Endodermal cell (in vitro differentiated cells): ENCODE results near the gene DZANK1. TPM values are rescaled to one million over a fixed set of nuclear protein-coding genes. Genes with fewer than 3 reads are reported as not detected.

ENCODE experiments used
- DNase-seq: peaks from one replicate; pipeline ENCODE4 v3.0.0-alpha.2; 2017
- H3K27ac ChIP-seq: 2 replicates; pipeline ENCODE4 v1.5.1; 2013; ENCODE audit warnings: mild to moderate bottlenecking, low read depth, low read length, moderate library complexity
- H3K27me3 ChIP-seq: 2 replicates; pipeline ENCODE4 v1.6.1; 2013; ENCODE audit warnings: mild to moderate bottlenecking, low read length, moderate library complexity; ENCODE audit not compliant: insufficient read depth, control insufficient read depth, poor library complexity, severe bottlenecking
- H3K36me3 ChIP-seq: 2 replicates; pipeline ENCODE4 v1.7.0; 2013; ENCODE audit warnings: mild to moderate bottlenecking, low read length, moderate library complexity; ENCODE audit not compliant: control insufficient read depth, insufficient read depth
- H3K4me1 ChIP-seq: one replicate; pipeline ENCODE4 v1.7.0; 2013; ENCODE audit warnings: low read length; ENCODE audit not compliant: control insufficient read depth, insufficient read depth
- H3K4me3 ChIP-seq: 2 replicates; pipeline ENCODE4 v1.5.1; 2013; ENCODE audit warnings: mild to moderate bottlenecking, low read length, moderate library complexity
- H3K9ac ChIP-seq: 2 replicates; pipeline ENCODE4 v1.6.1; 2013; ENCODE audit warnings: mild to moderate bottlenecking, low read length, moderate library complexity; ENCODE audit not compliant: poor library complexity, severe bottlenecking; ENCODE audit errors: extremely low read depth
- H3K9me3 ChIP-seq: 2 replicates; pipeline ENCODE4 v1.6.1; 2013; ENCODE audit warnings: mild to moderate bottlenecking, low read length, moderate library complexity; ENCODE audit not compliant: control insufficient read depth
- H3K27ac Mint-ChIP-seq: 2 replicates; pipeline ENCODE4 v1.8.0; 2020; ENCODE audit warnings: mixed read lengths
- H3K27me3 Mint-ChIP-seq: 2 replicates; pipeline ENCODE4 v1.8.0; 2021; ENCODE audit warnings: mild to moderate bottlenecking, mixed read lengths; ENCODE audit not compliant: insufficient read depth
- H3K36me3 Mint-ChIP-seq: 2 replicates; pipeline ENCODE4 v1.8.0; 2020; ENCODE audit warnings: low read depth, mixed read lengths
- H3K4me1 Mint-ChIP-seq: 2 replicates; pipeline ENCODE4 v1.8.0; 2020; ENCODE audit warnings: mixed read lengths
- H3K4me3 Mint-ChIP-seq: 2 replicates; pipeline ENCODE4 v1.8.0; 2020; ENCODE audit warnings: mild to moderate bottlenecking, moderate library complexity, mixed read lengths
- H3K9me3 Mint-ChIP-seq: 2 replicates; pipeline ENCODE4 v1.8.0; 2020; ENCODE audit warnings: mild to moderate bottlenecking, mixed read lengths
- WGBS, 2 experiments: methylation state at CpG; one replicate each; pipeline versions ENCODE4 v1.1.5 to v1.1.7; 2013; ENCODE audit warnings: missing lambda C conversion rate in 2 of 2, mixed read lengths in 1 of 2; ENCODE audit not compliant: insufficient coverage in 1 of 2, insufficient read length in 1 of 2; 5-methylcytosine and 5-hydroxymethylcytosine counted together
- total RNA-seq, 2 donors: library from RNA; stranded (reverse); fragmentation: NEBNext Ultra II Directional in 1 of 2; extraction: Animal tissue kit (Norgen Biotek cat#: 25700) in 1 of 2; gene quantifications; 2 replicates in 1 of 2; 3 replicates in 1 of 2; pipeline ENCODE4 v1.2.1, GENCODE V29; 2021
- TF ChIP-seq, protein P1 (sequence below): fragments of 200-600 bp; sonication (generic); conservative IDR thresholded peaks from 2 replicates; pipeline ENCODE4 v1.5.0; 2021; ENCODE audit warnings: antibody characterized with exemption, mild to moderate bottlenecking

DZANK1 gene
- total RNA-seq, 2 donors from 2014 or later = 14.8 to 18.8 TPM

DNA sequence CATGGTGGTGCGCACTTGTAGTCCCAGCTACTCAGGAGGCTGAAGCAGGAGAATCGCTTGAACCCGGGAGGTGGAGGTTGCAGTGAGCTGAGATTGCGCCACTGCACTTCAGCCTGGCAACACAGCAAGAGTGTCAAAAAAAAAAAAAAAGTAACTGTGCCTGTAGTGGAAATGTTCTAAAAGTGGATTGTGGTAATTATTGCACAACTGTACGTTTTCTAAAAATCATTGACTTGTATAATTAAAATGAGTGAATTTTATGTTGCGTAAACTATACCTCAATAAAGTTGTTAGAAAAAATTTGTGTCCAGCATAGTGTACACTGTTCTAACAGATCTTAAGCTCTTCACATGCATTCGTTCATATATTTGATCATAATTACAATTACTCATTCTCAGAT lies 46.4 kb upstream of the DZANK1 start:
- Mint-ChIP-seq H3K27ac (no peak overlapping the region), H3K4me3 (no peak overlapping the region), H3K4me1 (peaks cover 7% of the 10 kb centered on the region), H3K36me3 (peaks cover 57% of the 10 kb centered on the region), H3K9me3 (no peaks in the 10 kb centered on the region), H3K27me3 (no peaks in the 10 kb centered on the region)
- Histone ChIP-seq H3K4me1 (no peaks in the 10 kb centered on the region), H3K36me3 (peaks cover 69% of the 10 kb centered on the region), H3K27ac (no peak overlapping the region), H3K9ac (no peak overlapping the region), H3K9me3 (no peaks in the 10 kb centered on the region), H3K27me3 (no peaks in the 10 kb centered on the region), H3K4me3 (no peak overlapping the region)
- TF ChIP-seq, protein P1, sequence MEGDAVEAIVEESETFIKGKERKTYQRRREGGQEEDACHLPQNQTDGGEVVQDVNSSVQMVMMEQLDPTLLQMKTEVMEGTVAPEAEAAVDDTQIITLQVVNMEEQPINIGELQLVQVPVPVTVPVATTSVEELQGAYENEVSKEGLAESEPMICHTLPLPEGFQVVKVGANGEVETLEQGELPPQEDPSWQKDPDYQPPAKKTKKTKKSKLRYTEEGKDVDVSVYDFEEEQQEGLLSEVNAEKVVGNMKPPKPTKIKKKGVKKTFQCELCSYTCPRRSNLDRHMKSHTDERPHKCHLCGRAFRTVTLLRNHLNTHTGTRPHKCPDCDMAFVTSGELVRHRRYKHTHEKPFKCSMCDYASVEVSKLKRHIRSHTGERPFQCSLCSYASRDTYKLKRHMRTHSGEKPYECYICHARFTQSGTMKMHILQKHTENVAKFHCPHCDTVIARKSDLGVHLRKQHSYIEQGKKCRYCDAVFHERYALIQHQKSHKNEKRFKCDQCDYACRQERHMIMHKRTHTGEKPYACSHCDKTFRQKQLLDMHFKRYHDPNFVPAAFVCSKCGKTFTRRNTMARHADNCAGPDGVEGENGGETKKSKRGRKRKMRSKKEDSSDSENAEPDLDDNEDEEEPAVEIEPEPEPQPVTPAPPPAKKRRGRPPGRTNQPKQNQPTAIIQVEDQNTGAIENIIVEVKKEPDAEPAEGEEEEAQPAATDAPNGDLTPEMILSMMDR = no peak
- 91 to 93% methylated on average over 5 to 7 of the region's 7 CpGs for WGBS, 2 experiments
- no peak for DNase-seq

DNA sequence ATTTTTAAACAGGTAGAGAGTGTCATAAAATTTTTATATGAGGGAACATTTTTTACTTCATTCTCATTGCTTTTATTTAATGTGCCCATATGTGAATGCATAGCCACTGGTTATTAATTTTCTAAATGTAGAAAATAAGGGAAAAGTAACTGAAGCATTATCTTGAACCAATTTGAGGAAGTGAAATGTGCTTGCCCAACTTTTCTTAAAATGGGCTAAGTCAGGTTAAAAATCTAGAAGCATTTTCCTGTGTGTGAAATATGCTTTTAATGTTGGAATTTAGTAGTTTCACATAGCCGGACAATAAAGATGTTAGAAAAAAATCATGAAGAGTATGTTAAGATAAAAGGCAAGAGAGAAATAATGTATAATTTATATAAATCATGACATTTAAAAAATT lies 44.7 kb upstream of the DZANK1 start:
- Mint-ChIP-seq H3K36me3 (peaks cover 57% of the 10 kb centered on the region), H3K9me3 (no peaks in the 10 kb centered on the region), H3K4me1 (peaks cover 14% of the 10 kb centered on the region), H3K27me3 (no peaks in the 10 kb centered on the region), H3K27ac (no peak overlapping the region), H3K4me3 (no peak overlapping the region)
- Histone ChIP-seq H3K9ac (no peak overlapping the region), H3K4me3 (no peak overlapping the region), H3K27ac (no peak overlapping the region), H3K4me1 (no peaks in the 10 kb centered on the region), H3K9me3 (no peaks in the 10 kb centered on the region), H3K27me3 (no peaks in the 10 kb centered on the region), H3K36me3 (peaks cover 62% of the 10 kb centered on the region)
- TF ChIP-seq, protein P1 = no peak
- WGBS, 2 experiments = 89% methylated on average over 1 of the region's 1 CpG; no CpG with 5 or more reads in 1 of the 2 experiments
- DNase-seq = no peak

DNA sequence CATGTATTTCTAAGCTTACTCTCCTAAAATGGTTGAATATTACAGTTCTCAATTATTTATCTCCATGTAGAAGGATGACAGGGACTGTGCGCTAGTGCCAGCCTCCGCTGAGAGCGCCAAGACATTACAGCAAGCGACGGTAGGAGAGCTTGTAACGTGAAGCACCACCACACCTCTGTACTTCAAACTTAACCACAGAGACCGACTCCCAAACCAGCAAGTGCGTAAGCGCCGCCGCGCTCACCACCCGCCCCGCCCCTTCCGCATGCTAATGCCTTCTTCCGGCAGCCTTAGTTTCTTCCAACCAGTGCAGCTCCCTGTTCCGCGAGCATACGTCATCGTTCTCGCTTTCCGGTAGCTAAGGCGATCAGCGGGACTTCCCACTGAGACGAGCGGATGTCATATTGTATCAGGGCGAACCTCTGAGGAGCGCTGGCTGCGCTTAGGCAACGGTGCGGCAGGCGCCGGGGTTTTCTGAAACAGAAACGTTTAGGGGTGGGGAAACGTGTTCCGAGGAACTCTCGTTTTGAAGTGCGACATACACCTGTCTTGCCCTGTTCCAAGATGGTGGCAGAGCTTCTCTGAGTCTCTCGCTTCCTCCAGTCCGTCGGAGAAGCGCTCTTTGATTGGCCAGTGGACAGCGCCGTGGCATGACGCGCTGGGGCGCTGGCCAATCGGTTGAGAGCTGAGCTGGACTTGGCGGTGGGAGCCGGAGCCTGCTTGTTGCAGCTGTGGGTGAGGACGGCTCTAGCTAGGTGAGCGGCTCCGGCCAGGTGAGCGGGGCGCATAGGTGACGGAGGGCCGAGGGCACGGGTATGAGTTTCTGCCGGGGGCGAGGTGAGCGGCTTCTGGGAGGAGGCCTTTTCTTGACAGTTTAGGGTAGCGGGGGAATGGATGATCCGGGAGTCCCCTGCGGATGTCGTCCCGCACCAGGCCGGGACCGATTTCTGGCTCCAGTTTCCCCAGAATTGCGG lies 40.7 kb upstream of the DZANK1 start, which contains the start of gene SEC23B:
Gene SEC23B (plus strand): TSS at position 723 of the 974 bp plus-strand sequence. CDS start 2,896 bp downstream, outside the sequence.
- Histone ChIP-seq H3K4me3 (peak within 1 kb of the TSS; percentile 99), H3K27me3 (no peaks in the 10 kb centered on the region), H3K9ac (peak within 1 kb of the TSS; percentile 85), H3K9me3 (no peaks in the 10 kb centered on the region), H3K4me1 (no peaks in the 10 kb centered on the region), H3K27ac (peak within 1 kb of the TSS; percentile 98), H3K36me3 (peaks cover 30% of the 10 kb centered on the region)
- TF ChIP-seq, protein P1 = no peak
- Mint-ChIP-seq H3K4me3 (peak within 1 kb of the TSS; percentile 99), H3K4me1 (peaks cover 15% of the 10 kb centered on the region), H3K27ac (peak within 1 kb of the TSS; percentile 100), H3K36me3 (peaks cover 27% of the 10 kb centered on the region), H3K27me3 (peaks cover 5% of the 10 kb centered on the region), H3K9me3 (no peaks in the 10 kb centered on the region)
- peak; percentile 99 for DNase-seq
- 0% methylated on average over 35 to 68 of the region's 69 CpGs for WGBS, 2 experiments
